GM19351 (cell line): ENCODE results near the gene ZNRF1.
"Not testable (repeated sequence)": the region's sequence is repeated elsewhere in the genome, so short reads cannot be mapped to it uniquely, and the experiment has no call there.

ENCODE experiments used
- ATAC-seq: cut with Tn5 transposase; IDR thresholded peaks from one replicate; pipeline ENCODE4 v1.9.1; 2021; ENCODE audit warnings: mild to moderate bottlenecking, moderate library complexity; ENCODE audit not compliant: unreplicated experiment

The ZNRF1 gene

DNA sequence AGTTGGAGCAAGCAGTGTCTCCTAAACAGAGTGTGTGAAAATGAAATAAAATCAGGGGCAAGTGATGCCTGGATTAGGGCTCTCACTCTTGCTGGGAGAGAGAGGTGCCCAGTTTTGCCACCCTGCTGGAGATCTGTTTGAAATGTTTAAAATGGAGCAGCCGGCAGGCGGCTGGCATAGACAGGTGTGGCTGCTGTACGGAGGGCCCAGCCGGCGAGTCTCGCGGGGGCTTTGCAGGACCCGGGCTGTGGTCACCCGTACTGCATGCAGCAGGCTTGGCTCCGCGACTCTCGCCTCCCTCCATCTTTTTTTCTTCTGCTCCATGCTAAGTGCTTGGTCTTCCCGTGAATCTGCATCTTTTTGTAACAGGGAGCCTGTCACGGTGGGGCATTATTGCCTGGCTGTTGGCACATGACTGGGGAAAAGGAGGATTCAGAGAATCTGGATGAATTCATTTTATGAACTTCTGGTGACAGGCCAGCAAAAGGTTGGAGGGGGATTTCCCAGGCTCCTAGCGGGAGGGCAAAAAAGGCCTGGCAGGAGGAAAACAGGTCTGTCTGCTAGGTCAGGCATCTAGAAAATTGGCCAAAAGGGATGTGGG, 1.8 kb downstream of the ZNRF1 start:
- no peak for ATAC-seq

DNA sequence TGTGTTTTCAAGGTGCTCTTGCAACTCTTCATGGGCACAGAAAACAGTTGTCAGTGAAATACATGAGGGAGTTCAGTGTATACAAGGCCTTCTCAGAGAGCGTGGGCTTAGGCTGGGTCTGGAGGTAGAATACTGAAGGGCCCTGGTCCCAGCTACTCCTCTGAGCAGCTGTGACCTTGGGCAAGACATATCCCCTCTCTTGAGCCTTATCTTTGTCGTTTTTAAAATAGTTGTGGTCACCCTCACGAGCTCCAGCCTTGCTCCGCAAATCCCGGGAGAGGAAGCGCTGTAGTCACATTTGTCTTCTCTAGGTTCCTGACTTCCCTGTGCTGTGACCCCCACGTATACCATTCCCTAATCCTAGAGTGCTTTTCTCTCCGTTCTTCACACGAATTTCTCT, 3.6 kb downstream of the ZNRF1 start:
- ATAC-seq, result no peak

DNA sequence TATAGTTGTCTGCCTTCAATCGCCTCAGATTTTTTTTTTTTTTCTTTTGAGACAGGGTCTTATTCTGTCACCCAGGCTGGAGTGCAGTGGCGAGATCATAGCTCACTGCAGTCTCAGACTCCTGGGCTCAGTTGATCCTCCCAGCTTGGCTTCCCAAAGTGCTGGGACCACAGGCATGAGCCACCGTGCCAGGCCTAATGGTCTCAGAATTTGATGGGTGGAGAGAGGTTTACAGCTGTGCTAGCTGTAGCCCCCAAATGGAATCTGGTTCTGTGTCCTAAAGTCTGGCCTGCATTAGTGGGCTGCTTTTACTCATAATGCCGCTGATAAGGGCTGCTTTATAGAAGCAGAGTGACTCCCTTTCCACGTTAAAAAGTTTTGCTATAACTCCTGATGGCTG, 5.1 kb downstream of the ZNRF1 start:
- ATAC-seq, result no peak

DNA sequence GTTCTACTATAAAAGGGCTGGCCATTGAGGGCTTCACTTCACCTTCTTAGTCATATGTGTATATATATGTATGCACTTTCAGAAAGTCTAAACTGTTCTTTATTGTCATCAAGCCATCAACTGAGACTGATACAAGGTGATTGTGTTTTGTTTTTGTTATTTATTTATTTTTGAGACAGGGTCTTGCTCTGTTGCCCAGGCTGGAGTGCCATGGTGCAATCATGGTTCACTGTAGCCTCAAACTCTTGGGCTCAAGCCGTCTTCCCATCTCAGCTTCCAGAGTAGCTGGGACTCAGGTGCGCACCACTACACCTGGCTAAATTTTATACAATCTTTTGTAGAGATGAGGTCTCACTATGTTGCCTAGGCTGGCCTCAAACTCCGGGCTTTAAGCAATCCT, 5.6 kb downstream of the ZNRF1 start:
- ATAC-seq, result no peak

GRCh38 chr16:75005697-75006096, 6.9 kb downstream of the ZNRF1 start:
- ATAC-seq, result no peak

- peak; percentile 36 for ATAC-seq
Observed at GRCh38 chr16:75007443-75007842, 8.6 kb downstream of the ZNRF1 start.

DNA sequence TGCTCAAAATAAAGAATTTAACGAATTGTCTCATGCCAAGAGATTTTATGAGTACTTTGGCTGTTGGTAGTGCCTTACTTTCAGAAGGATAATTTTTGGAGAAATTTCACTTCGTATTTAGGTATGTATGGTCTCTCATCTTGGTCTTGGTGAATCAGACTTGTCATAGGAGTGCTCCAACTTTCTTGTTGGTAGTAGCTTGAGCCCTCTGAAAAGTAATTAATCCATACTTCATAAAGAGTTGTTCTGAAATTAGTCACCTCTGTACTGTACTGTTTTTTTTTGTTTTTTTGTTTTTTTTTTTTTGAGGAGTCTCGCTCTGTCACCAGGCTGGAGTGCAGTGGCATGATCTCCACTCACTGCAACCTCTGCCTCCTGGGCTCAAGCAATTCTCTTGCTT, 11.6 kb downstream of the ZNRF1 start:
- ATAC-seq, result no peak

DNA sequence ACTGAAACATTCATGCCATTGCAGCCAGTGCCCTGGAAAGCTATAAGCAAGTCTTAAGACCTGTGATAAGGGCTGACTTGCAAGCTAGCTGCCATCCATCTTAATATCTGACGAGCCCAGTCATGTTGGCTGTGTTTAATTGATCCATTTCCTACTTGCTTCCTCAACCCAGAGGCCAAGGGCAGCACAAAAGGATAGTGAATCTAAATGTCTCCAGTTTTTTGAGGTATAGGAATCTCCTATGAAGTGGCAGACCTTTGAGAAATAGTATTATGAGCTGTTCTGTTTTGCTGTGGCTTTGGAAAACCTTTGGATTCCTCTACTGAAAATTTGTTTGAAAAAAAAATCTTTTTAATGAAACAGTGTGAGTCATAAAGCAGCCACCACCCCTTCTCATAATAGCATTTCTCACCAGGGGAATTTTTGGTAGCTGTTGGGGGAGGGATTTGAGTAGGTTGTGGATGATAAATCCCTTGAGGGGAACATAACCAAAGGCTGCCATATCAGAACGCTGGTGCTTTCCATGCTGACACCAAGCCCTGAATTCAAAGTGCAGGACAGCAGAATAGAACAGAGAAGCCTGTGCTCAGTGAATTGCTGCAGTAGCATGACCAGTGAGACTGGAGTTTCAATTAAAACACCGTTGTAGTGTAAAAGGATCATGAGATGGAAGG, 12.9 kb downstream of the ZNRF1 start:
- ATAC-seq, result peak; percentile 72

- peak; percentile 28 for ATAC-seq
Observed at GRCh38 chr16:75012380-75013081, 13.7 kb downstream of the ZNRF1 start.

GRCh38 chr16:75013123-75013522, 14.3 kb downstream of the ZNRF1 start:
- ATAC-seq, result not testable (repeated sequence)

DNA sequence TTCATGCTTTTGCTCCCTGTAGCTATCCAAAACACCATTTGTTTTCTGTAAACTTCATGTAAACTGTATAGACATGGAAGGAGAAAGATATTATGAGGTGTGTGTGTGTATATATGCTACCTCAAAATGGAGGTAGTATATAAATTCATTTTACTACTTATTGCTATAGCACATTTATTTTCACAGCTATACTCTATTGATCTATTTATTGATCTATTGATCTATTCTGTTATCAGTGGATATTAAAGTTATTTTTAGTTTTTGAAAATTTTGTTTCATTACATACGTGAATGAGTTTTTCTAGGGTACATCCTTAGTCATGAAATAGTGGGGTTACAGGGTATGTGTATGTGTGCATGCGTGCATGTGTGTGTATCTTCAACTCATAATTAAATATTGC, 15.5 kb downstream of the ZNRF1 start:
- ATAC-seq, result no peak

- ATAC-seq, result not testable (repeated sequence)
Observed at GRCh38 chr16:75016451-75017081, 17.7 kb downstream of the ZNRF1 start.

GRCh38 chr16:75017670-75018525, 19.1 kb downstream of the ZNRF1 start:
- ATAC-seq, result no peak

GRCh38 chr16:75019007-75019406, 20.2 kb downstream of the ZNRF1 start:
- peak; percentile 72 for ATAC-seq

DNA sequence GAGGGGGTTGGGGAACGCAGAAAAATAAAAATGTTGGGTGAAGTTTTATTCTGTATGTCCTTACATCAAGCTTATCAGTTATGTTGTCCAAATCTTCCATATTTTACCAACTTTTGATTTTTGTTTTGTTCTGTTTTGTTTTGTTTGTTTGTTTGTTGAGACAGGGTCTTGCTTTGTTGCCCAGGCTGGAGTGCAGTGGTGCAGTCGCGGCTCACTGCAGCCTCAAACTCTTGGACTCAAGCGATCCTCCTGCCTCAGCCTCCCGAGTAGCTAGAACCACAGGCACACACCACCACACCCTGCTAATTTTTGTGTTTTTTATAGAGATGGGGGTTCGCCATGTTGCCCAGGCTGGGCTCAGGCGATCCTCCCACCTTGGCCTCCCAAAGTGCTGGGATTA, 20.8 kb downstream of the ZNRF1 start:
- no peak for ATAC-seq

DNA sequence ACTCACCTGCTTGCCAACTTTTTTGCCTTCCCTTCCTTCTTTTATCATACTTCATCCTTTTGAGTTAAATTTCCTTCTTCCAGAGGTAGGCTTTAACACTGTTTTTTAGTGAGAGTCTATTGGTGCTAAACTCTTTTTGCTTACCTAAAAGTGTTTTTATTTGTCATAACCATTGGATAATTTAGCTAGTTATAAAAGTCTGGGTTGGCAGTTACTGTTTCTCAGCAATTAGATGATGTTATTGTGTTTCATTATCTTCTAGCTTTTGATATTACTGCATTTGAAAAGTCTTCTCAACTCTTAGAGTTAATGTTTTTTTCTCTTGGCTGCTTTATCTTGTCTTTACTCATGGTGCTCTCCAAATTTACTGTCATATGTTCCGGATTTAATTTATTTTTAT, 22.6 kb downstream of the ZNRF1 start:
- no peak for ATAC-seq

DNA sequence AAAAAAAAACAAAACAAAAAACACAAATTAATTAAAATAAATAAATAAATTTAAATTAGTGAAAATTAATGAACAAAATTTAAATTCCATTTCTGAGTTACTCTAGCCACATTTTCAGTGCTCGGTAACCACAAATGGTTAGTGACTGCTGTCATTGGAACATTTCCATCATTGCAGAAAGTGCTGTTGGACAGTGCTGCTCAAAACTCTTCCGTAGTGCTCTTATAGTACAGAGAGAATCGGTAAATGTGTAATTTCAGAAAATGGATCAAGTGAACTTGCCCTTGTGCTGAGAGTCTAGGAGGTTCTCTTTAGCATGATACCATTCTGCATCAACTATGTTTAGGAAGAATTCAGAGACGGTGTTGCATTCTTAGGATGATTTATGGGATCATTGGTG, 23.7 kb downstream of the ZNRF1 start:
- no peak for ATAC-seq

DNA sequence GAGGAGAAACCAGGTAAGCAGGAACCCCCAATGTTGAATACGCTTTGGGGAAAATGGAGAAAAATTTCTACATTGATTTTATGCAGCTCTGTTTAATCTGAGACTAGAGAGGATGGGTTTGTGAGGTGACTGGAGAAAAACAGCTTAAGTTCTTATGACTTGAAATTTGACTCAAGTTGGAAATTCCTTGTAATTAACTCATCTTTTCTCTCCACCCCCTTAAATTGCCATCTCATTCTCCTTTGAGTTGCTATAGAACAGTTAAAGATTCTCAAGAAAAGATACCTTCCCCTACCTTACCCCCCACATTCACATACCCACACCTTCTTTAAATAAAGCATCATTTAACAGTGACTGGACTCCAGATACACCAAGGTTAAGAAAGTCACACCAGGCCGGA, 24.2 kb downstream of the ZNRF1 start:
- ATAC-seq, result no peak

DNA sequence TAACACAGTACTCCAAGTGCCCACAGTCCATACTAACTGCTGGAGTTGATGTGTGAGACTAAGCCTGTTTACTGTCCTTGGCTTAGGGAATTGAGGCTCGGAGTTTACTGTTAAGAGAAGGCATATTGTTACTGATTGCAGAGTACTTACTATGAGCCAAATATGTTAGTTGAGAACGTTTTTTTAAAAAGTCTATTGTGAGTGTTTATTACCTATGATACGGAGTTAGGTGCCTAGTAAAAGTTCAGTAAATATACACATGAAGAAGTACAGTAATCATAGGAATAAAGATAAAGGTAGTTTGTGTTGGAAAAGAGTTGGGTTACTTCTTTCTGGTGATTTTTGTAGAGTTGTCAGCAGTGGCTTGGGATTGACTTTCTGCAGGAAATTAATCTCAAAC, 25.4 kb downstream of the ZNRF1 start:
- ATAC-seq, result no peak

- ATAC-seq, result no peak
Observed at GRCh38 chr16:75024594-75024993, 25.8 kb downstream of the ZNRF1 start.

DNA sequence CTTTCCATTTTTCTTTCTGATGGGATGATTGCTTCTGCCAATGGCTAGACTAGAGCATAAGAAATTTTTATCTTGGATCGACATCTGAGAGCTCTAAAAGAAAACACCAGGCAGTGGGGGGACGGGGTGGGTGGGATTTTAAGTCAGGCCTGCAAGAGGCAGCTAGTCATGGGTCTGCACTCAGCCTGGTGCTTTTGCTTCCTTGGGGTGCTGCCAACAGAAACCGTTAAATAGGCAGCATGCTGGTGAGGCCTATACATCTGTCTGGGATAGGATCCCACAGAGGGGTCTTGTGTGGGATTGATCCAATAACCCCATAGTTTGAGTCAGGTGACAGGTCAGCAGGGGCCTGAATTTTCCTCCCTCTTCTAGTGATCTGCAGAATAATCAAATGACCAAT, 26.9 kb downstream of the ZNRF1 start:
- ATAC-seq, result no peak
